Osteocyte (in vitro differentiated cells): ENCODE results near the gene ZNF775. TPM values are rescaled to one million over a fixed set of nuclear protein-coding genes. Genes with fewer than 3 reads are reported as not detected.

Source experiments
- DNase-seq: peaks from one replicate; pipeline ENCODE4 v3.0.0; 2021; ENCODE audit warnings: mixed read lengths; ENCODE audit not compliant: unreplicated experiment; ENCODE audit errors: extremely low spot score
- H3K27ac Mint-ChIP-seq: one replicate; pipeline ENCODE4 v1.8.0; 2021; ENCODE audit warnings: mild to moderate bottlenecking, mixed read lengths; ENCODE audit not compliant: unreplicated experiment
- H3K27me3 Mint-ChIP-seq: one replicate; pipeline ENCODE4 v1.8.0; 2021; ENCODE audit warnings: mixed read lengths; ENCODE audit not compliant: unreplicated experiment
- H3K36me3 Mint-ChIP-seq: one replicate; pipeline ENCODE4 v1.8.0; 2021; ENCODE audit warnings: mixed read lengths; ENCODE audit not compliant: unreplicated experiment
- H3K4me1 Mint-ChIP-seq: one replicate; pipeline ENCODE4 v1.8.0; 2021; ENCODE audit warnings: mixed read lengths; ENCODE audit not compliant: unreplicated experiment
- H3K4me3 Mint-ChIP-seq: one replicate; pipeline ENCODE4 v1.8.0; 2021; ENCODE audit warnings: mild to moderate bottlenecking, moderate library complexity, mixed read lengths; ENCODE audit not compliant: unreplicated experiment
- H3K9me3 Mint-ChIP-seq: one replicate; pipeline ENCODE4 v1.8.0; 2021; ENCODE audit warnings: mixed read lengths; ENCODE audit not compliant: unreplicated experiment
- CTCF ChIP-seq: fragments of 200-600 bp; sonication (generic); IDR thresholded peaks from 2 replicates; pipeline ENCODE4 v1.5.0; 2021; ENCODE audit warnings: antibody characterized with exemption, mild to moderate bottlenecking, moderate library complexity
- total RNA-seq: library from RNA; stranded (reverse); gene quantifications from 2 replicates; pipeline ENCODE4 v1.2.1, GENCODE V29; 2021

ZNF775 gene
- total RNA-seq, 1 donor from 2014 or later = 5.9 TPM

GRCh38 chr7:150333659-150334058 lies 45.5 kb upstream of the ZNF775 start:
- Mint-ChIP-seq H3K27ac (no peak overlapping the region), H3K4me1 (no peaks in the 10 kb centered on the region), H3K4me3 (no peak overlapping the region), H3K9me3 (no peaks in the 10 kb centered on the region), H3K36me3 (no peaks in the 10 kb centered on the region), H3K27me3 (no peaks in the 10 kb centered on the region)
- DNase-seq = no peak
- no peak for TF ChIP-seq CTCF

GRCh38 chr7:150334108-150334507 lies 45.0 kb upstream of the ZNF775 start:
- no peaks in the 10 kb centered on the region for H3K4me1 Mint-ChIP-seq
- no peak overlapping the region for H3K27ac Mint-ChIP-seq
- H3K9me3 Mint-ChIP-seq = no peaks in the 10 kb centered on the region
- no peak overlapping the region for H3K4me3 Mint-ChIP-seq
- H3K27me3 Mint-ChIP-seq = no peaks in the 10 kb centered on the region
- no peak for TF ChIP-seq CTCF
- H3K36me3 Mint-ChIP-seq = no peaks in the 10 kb centered on the region
- DNase-seq = no peak

GRCh38 chr7:150335108-150335773 lies 43.9 kb upstream of the ZNF775 start:
- TF ChIP-seq CTCF = no peak
- Mint-ChIP-seq H3K36me3 (no peaks in the 10 kb centered on the region), H3K9me3 (no peaks in the 10 kb centered on the region), H3K27ac (no peak overlapping the region), H3K4me1 (peaks cover 3% of the 10 kb centered on the region), H3K27me3 (peaks cover 6% of the 10 kb centered on the region), H3K4me3 (no peak overlapping the region)
- no peak for DNase-seq

DNA sequence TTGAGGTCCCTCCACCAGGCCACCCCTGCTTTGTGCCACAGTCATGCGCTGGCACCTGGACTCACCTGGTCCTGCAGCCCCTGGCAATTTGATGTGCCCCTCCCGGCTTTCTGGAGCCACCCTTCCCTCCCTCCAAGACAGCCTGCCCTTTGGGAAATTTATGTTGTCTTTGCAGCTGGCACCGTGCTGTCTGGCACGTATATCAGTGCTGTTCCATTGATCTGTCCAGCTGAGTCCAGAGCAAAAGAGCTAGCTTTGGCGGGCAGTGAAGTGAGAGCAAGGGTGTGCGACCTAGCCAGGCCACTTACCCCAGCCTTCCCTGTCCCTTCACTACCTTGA lies 43.4 kb upstream of the ZNF775 start:
- Mint-ChIP-seq H3K36me3 (no peaks in the 10 kb centered on the region), H3K27ac (no peak overlapping the region), H3K9me3 (no peaks in the 10 kb centered on the region), H3K4me3 (no peak overlapping the region), H3K27me3 (peaks cover 8% of the 10 kb centered on the region), H3K4me1 (peaks cover 3% of the 10 kb centered on the region)
- TF ChIP-seq CTCF = no peak
- no peak for DNase-seq

GRCh38 chr7:150336746-150337145 lies 42.4 kb upstream of the ZNF775 start:
- Mint-ChIP-seq H3K9me3 (no peaks in the 10 kb centered on the region), H3K27me3 (peaks cover 12% of the 10 kb centered on the region), H3K36me3 (no peaks in the 10 kb centered on the region), H3K4me3 (no peak overlapping the region), H3K27ac (no peak overlapping the region), H3K4me1 (peaks cover 3% of the 10 kb centered on the region)
- DNase-seq = no peak
- TF ChIP-seq CTCF = no peak
